ENCODE results near the gene KRT82. TPM values are rescaled to one million over a fixed set of nuclear protein-coding genes. Genes with fewer than 3 reads are reported as not detected.

Gene KRT82
- total RNA-seq, 4 donors from 2014 or later = not detected

- Histone ChIP-seq H3K4me1 (peaks cover 0 to 5% (median 0%) of the 10 kb centered on the region in 4 donors), H3K27me3 (no peaks in the 10 kb centered on the region), H3K27ac (no peak overlapping the region), H3K9me3 (no peaks in the 10 kb centered on the region), H3K36me3 (no peaks in the 10 kb centered on the region), H3K4me3 (no peak overlapping the region)
- 72 to 80% methylated on average over 2 to 6 of the region's 6 CpGs for WGBS, 2 donors (ENCODE audit: low coverage in 1 of 2)
- in situ Hi-C loops (cut with MboI; ENCODE audit: low pct_ligation_motif_present in 1 of 4, low pct_unique_long_range_greater_than_20kb in 1 of 4, low sequenced_read_pairs in 3 of 4) (no loop called here), intact Hi-C loops (cut with DNase I; ENCODE audit: low total_unique reads) (no loop called here)
- TF ChIP-seq POLR2AphosphoS5 (IDR thresholded peaks at IDR 0.05) (no peak), EP300 (IDR thresholded peaks at IDR 0.05; ENCODE audit: low read depth) (no peak), CTCF (IDR thresholded peaks at IDR 0.05) (no peak)
- DNase-seq = no peak
Measured at GRCh38 chr12:52367876-52368275, 38.3 kb downstream of the KRT82 start.

- Histone ChIP-seq H3K27ac (no peak within 1 kb of the TSS), H3K36me3 (no peaks in the 10 kb centered on the region), H3K27me3 (no peaks in the 10 kb centered on the region), H3K9me3 (no peaks in the 10 kb centered on the region), H3K4me3 (no peak within 1 kb of the TSS), H3K4me1 (peaks cover 0 to 5% (median 0%) of the 10 kb centered on the region in 4 donors)
- no peak for TF ChIP-seq POLR2AphosphoS5 (IDR thresholded peaks at IDR 0.05)
- TF ChIP-seq POLR2A (IDR thresholded peaks at IDR 0.05) = no peak
- no peak for TF ChIP-seq EP300 (IDR thresholded peaks at IDR 0.05; ENCODE audit: low read depth)
- TF ChIP-seq CTCF (IDR thresholded peaks at IDR 0.05) = no peak
- no peak for DNase-seq
- WGBS, 2 donors (ENCODE audit: low coverage in 1 of 2) = 60 to 87% methylated on average over 1 to 24 of the region's 42 CpGs
- intact Hi-C loops (cut with DNase I; ENCODE audit: low total_unique reads) (no loop called here), in situ Hi-C loops (cut with MboI; ENCODE audit: low pct_ligation_motif_present in 1 of 4, low pct_unique_long_range_greater_than_20kb in 1 of 4, low sequenced_read_pairs in 3 of 4) (no loop called here)
Measured at GRCh38 chr12:52366738-52367485, 39.2 kb downstream of the KRT82 start, which contains the start of gene KRT85. KRT85 (minus strand) TSS chr12:52367481; CDS start chr12:52367405, 76 bp downstream.

GRCh38 chr12:52364901-52365489, 41.1 kb downstream of the KRT82 start:
- 83% methylated on average over 14 of the region's 14 CpGs; no CpG with 5 or more reads in 1 of the 2 donors for WGBS, 2 donors (ENCODE audit: low coverage in 1 of 2)
- TF ChIP-seq POLR2AphosphoS5 (IDR thresholded peaks at IDR 0.05) (no peak), POLR2A (IDR thresholded peaks at IDR 0.05) (no peak), EP300 (IDR thresholded peaks at IDR 0.05; ENCODE audit: low read depth) (no peak), CTCF (IDR thresholded peaks at IDR 0.05) (no peak)
- Histone ChIP-seq H3K36me3 (no peaks in the 10 kb centered on the region), H3K27ac (no peak overlapping the region), H3K4me3 (no peak overlapping the region), H3K9me3 (no peaks in the 10 kb centered on the region), H3K27me3 (no peaks in the 10 kb centered on the region), H3K4me1 (no peaks in the 10 kb centered on the region)
- DNase-seq = no peak
- in situ Hi-C loops (cut with MboI; ENCODE audit: low pct_ligation_motif_present in 1 of 4, low pct_unique_long_range_greater_than_20kb in 1 of 4, low sequenced_read_pairs in 3 of 4) (no loop called here), intact Hi-C loops (cut with DNase I; ENCODE audit: low total_unique reads) (no loop called here)

GRCh38 chr12:52364061-52364460, 42.1 kb downstream of the KRT82 start:
- intact Hi-C loops (cut with DNase I; ENCODE audit: low total_unique reads) (no loop called here), in situ Hi-C loops (cut with MboI; ENCODE audit: low pct_ligation_motif_present in 1 of 4, low pct_unique_long_range_greater_than_20kb in 1 of 4, low sequenced_read_pairs in 3 of 4) (no loop called here)
- no peak overlapping the region for H3K4me3 ChIP-seq
- no peaks in the 10 kb centered on the region for H3K9me3 ChIP-seq
- no peak for TF ChIP-seq CTCF (IDR thresholded peaks at IDR 0.05)
- no peak for TF ChIP-seq EP300 (IDR thresholded peaks at IDR 0.05; ENCODE audit: low read depth)
- no peak for TF ChIP-seq POLR2AphosphoS5 (IDR thresholded peaks at IDR 0.05)
- TF ChIP-seq POLR2A (IDR thresholded peaks at IDR 0.05) = no peak
- DNase-seq = no peak
- no peaks in the 10 kb centered on the region for H3K27me3 ChIP-seq
- no peak overlapping the region for H3K27ac ChIP-seq
- WGBS, 2 donors (ENCODE audit: low coverage in 1 of 2) = 33 to 86% methylated on average over 1 to 7 of the region's 7 CpGs
- no peaks in the 10 kb centered on the region for H3K36me3 ChIP-seq
- no peaks in the 10 kb centered on the region for H3K4me1 ChIP-seq

Measured in transverse colon (tissue), 4 donors.